Measurements from ENCODE around the gene FAM131C.

DNA sequence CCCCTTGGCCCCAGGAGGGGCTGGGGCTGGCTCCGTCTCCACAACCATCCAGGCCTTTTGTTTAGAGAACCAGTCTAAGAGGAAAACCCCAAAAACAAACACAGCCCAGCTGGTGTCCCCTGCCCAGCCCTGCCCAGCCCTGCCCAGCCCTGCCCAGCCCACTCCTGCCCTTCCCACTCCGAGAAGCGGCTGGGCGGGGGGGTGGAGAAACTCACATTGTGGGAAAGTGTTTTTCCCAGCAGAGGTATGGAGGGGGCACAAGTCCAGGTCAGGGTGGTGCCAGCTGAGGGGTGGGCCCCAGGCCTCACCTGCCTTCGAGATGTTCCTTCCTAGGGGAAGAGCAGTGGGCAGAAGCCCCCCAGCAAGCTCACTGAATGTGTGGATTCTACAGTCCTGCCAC is 10.0 kb upstream of the FAM131C start:
- TF ChIP-seq, protein P1, sequence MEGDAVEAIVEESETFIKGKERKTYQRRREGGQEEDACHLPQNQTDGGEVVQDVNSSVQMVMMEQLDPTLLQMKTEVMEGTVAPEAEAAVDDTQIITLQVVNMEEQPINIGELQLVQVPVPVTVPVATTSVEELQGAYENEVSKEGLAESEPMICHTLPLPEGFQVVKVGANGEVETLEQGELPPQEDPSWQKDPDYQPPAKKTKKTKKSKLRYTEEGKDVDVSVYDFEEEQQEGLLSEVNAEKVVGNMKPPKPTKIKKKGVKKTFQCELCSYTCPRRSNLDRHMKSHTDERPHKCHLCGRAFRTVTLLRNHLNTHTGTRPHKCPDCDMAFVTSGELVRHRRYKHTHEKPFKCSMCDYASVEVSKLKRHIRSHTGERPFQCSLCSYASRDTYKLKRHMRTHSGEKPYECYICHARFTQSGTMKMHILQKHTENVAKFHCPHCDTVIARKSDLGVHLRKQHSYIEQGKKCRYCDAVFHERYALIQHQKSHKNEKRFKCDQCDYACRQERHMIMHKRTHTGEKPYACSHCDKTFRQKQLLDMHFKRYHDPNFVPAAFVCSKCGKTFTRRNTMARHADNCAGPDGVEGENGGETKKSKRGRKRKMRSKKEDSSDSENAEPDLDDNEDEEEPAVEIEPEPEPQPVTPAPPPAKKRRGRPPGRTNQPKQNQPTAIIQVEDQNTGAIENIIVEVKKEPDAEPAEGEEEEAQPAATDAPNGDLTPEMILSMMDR (IDR thresholded peaks at IDR 0.05; ENCODE audit: low read depth, low read length), result no peak
- TF ChIP-seq EZH2phosphoT487 (IDR thresholded peaks at IDR 0.05; ENCODE audit: low read depth), result no peak

Data from OCI-LY3 (cell line).